GM19193 (cell line): ENCODE measurements around the gene UBXN1.

Source experiments
- POLR2A ChIP-seq: IDR thresholded peaks from 4 replicates; pipeline ENCODE4 v1.6.1; 2011; ENCODE audit not compliant: insufficient read depth, insufficient read length; ENCODE audit errors: extremely low read depth

Gene UBXN1

DNA sequence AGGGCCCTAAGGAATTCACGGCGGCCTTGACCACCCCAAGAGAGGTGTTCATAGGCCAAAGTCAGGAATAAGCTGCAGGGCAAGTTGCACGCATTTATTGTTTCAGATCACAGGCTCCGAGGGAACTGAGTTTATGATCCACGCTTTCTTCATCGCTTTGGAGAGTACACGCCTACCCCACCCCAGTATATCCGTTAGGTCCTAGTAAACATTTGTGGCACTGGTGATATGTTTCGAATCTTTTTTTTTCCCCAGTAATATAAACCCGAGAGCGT, 33.3 kb downstream of the UBXN1 start:
- TF ChIP-seq POLR2A = no peak

DNA sequence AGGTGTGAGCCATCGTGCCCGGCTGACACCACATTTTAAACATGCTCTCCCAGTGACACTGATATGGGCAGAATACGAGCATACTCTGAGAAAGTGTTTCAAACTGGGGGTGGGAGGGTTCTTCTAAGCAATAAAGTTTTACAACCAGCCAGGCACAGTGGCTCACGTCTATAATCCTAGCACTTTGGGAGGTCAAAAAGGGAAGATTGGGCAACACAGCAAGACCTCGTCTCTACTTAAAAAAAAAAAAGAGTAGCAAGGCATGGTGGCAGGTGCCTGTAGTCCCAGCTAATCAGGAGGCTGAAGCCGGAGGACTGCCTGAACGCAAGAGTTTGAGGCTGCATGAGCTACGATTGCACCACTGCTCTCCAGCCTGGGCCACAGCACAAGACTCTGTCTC, 34.7 kb downstream of the UBXN1 start:
- no peak for TF ChIP-seq POLR2A

GRCh38 chr11:62632492-62632891, 46.4 kb downstream of the UBXN1 start:
- TF ChIP-seq POLR2A = no peak

GRCh38 chr11:62627713-62628112, 51.2 kb downstream of the UBXN1 start:
- no peak for TF ChIP-seq POLR2A
